K562 (cell line): ENCODE results near the gene CFAP54. TPM values are rescaled to one million over a fixed set of nuclear protein-coding genes. Genes with fewer than 3 reads are reported as not detected.

Source experiments
- ATAC-seq: fragments of 200-7000 bp; cut with Tn5 transposase; 3 replicates; pipeline ENCODE4 v1.9.1; 2020; ENCODE audit warnings: moderate library complexity
- BruUV-seq: library from RNA; stranded (reverse); fragments of 400-500 nt; replicated peaks from 2 replicates; lab custom pipeline; 2021; lab: Mats Ljungman, UMichigan
- CTCF ChIA-PET: fragments of 300-600 bp; formaldehyde crosslinking; extraction: SDS; loops from one replicate; lab custom pipeline; 2021; ENCODE audit warnings: low intra/inter-chr PET ratio; lab: Yijun Ruan, JAX
- POLR2A ChIA-PET: fragments of 300-600, 350-650 bp; sonication (Branson Sonifier 250); formaldehyde crosslinking; extraction: SDS; loops from one replicate; lab custom pipeline; 2021; ENCODE audit warnings: antibody characterized with exemption, inconsistent platforms; lab: Yijun Ruan, JAX
- DNase-seq, 4 experiments: peaks; one replicate each; pipeline versions ENCODE4 v3.0.0 to v3.0.0-alpha.2; 2011 to 2018; ENCODE audit warnings: low spot score in 3 of 4, mixed read lengths in 3 of 4; ENCODE audit errors: extremely low read depth in 1 of 4
- FAIRE-seq: peaks from 2 replicates; lab custom pipeline; 2011; peaks lifted over from hg19 to GRCh38; lab: Jason Lieb, UNC
- H2AFZ ChIP-seq: 2 replicates; pipeline ENCODE4 v1.6.0; 2011; ENCODE audit warnings: low read depth, low read length, control low read depth, inconsistent platforms
- H3K27ac ChIP-seq: fragments of 200-600 bp; 3 replicates; pipeline ENCODE4 v1.8.0; 2011; ENCODE audit warnings: low read depth, mild to moderate bottlenecking, control low read depth, inconsistent platforms, low read length, moderate library complexity, mixed read lengths; ENCODE audit errors: extremely low read depth
- H3K27me3 ChIP-seq, 2 experiments: fragments of 300-600 bp in 1 of 2; 2 replicates in 1 of 2; 3 replicates in 1 of 2; pipeline versions ENCODE4 v1.6.0 to v1.8.0; 2011; ENCODE audit warnings: inconsistent platforms in 2 of 2, low read length in 2 of 2, mild to moderate bottlenecking in 1 of 2, mixed read lengths in 1 of 2, moderate library complexity in 1 of 2; ENCODE audit not compliant: control insufficient read depth in 2 of 2, insufficient read depth in 2 of 2
- H3K36me3 ChIP-seq: fragments of 300-600 bp; 3 replicates; pipeline ENCODE4 v1.8.0; 2011; ENCODE audit warnings: mild to moderate bottlenecking, low read length, inconsistent platforms; ENCODE audit not compliant: control insufficient read depth, insufficient read depth
- H3K4me1 ChIP-seq, 2 experiments: fragments of 200-600 bp in 1 of 2; replicated peaks in 1 of 2; 2 replicates in 1 of 2; 3 replicates in 1 of 2; pipeline versions ENCODE4 v1.5.1 to v1.8.0; 2011; ENCODE audit warnings: inconsistent platforms in 2 of 2, low read length in 2 of 2, mild to moderate bottlenecking in 1 of 2, mixed read lengths in 1 of 2, moderate library complexity in 1 of 2; ENCODE audit not compliant: control insufficient read depth in 2 of 2, insufficient read depth in 2 of 2
- H3K4me2 ChIP-seq: 2 replicates; pipeline ENCODE4 v1.6.1; 2011; ENCODE audit warnings: low read length, control low read depth, inconsistent platforms, mixed read lengths; ENCODE audit not compliant: insufficient read depth
- H3K4me3 ChIP-seq: fragments of 200-600 bp; sonication (generic), shearing (Covaris generic); 2 replicates; pipeline ENCODE4 v1.5.1; 2016; ENCODE audit warnings: control low read depth, inconsistent platforms
- H3K79me2 ChIP-seq: fragments of 200-600 bp; 3 replicates; pipeline ENCODE4 v1.8.0; 2011; ENCODE audit warnings: low read length, inconsistent platforms; ENCODE audit not compliant: control insufficient read depth, insufficient read depth
- H3K9ac ChIP-seq, 2 experiments: 2 replicates each; pipeline versions ENCODE4 v1.6.0 to v1.6.1; 2011; ENCODE audit warnings: low read depth in 2 of 2, low read length in 2 of 2, control low read depth in 1 of 2, inconsistent platforms in 1 of 2, mild to moderate bottlenecking in 1 of 2, mixed read lengths in 1 of 2; ENCODE audit not compliant: insufficient read depth in 1 of 2
- H3K9me1 ChIP-seq: one replicate; pipeline ENCODE4 v1.6.0; 2011; ENCODE audit warnings: inconsistent platforms, mild to moderate bottlenecking, low read length, moderate library complexity; ENCODE audit not compliant: control insufficient read depth, insufficient read depth
- H3K9me3 ChIP-seq: replicated peaks from 2 replicates; pipeline ENCODE4 v1.5.1; 2011; ENCODE audit warnings: low read depth, low read length, inconsistent platforms; ENCODE audit not compliant: control insufficient read depth, insufficient read depth
- H4K20me1 ChIP-seq: replicated peaks from 2 replicates; pipeline ENCODE4 v1.6.1; 2011; ENCODE audit warnings: low read length, inconsistent platforms, mixed read lengths; ENCODE audit not compliant: control insufficient read depth, insufficient read depth
- BACH1 ChIP-seq: fragments of 200-800 bp; sonication (Bioruptor generic); IDR thresholded peaks from 2 replicates; pipeline ENCODE4 v1.6.1; 2016; ENCODE audit warnings: missing genetic modification characterization, missing compliant biosample characterization
- BCL6 ChIP-seq: fragments of 250-450 bp; sonication (Bioruptor Pico); IDR thresholded peaks from 2 replicates; pipeline ENCODE4 v1.4.0; 2020
- CREM ChIP-seq: IDR thresholded peaks from 2 replicates; pipeline ENCODE4 v1.6.1; 2014; ENCODE audit warnings: antibody characterized with exemption, low read depth
- EP400 ChIP-seq: fragments of 450-650 bp; IDR thresholded peaks from 2 replicates; pipeline ENCODE4 v1.6.1; 2017; ENCODE audit warnings: antibody characterized with exemption, mild to moderate bottlenecking, moderate library complexity
- L3MBTL2 ChIP-seq: fragments of 450-650 bp; IDR thresholded peaks from 2 replicates; pipeline ENCODE4 v1.6.1; 2016; ENCODE audit warnings: mild to moderate bottlenecking, moderate library complexity
- SP1 ChIP-seq: sonication (generic); formaldehyde crosslinking; IDR thresholded peaks from 2 replicates; pipeline ENCODE4 v1.8.1; 2022; ENCODE audit warnings: mild to moderate bottlenecking, missing genetic modification reagents
- TSC22D4 ChIP-seq: fragments of 450-650 bp; IDR thresholded peaks from 2 replicates; pipeline ENCODE4 v1.6.1; 2016; ENCODE audit warnings: missing genetic modification characterization, missing biosample characterization, control low read depth
- ZNF165 ChIP-seq: fragments of 250-450 bp; sonication (Bioruptor Pico); IDR thresholded peaks from 2 replicates; pipeline ENCODE4 v1.4.0; 2020; ENCODE audit warnings: borderline replicate concordance
- WGBS: fragments of 100-300 bp; shearing (Covaris generic); methylation state at CpG from one replicate; pipeline ENCODE4 v1.1.6; 2016; ENCODE audit warnings: low coverage, mixed read lengths; ENCODE audit not compliant: insufficient coverage; ENCODE audit errors: missing lambda C conversion rate; 5-methylcytosine and 5-hydroxymethylcytosine counted together
- in situ Hi-C: fragments of 300-500 bp; cut with MboI; formaldehyde crosslinking; loops from 4 replicates; pipeline ENCODE4 v1.15.0; 2018; ENCODE audit warnings: inconsistent platforms, mixed read lengths
- intact Hi-C: fragments of 100-400 bp; cut with micrococcal nuclease; formaldehyde crosslinking; loops from 2 replicates; pipeline ENCODE4 v1.14.2; 2022
- polyA plus RNA-seq, 8 experiments: library from polyadenylated mRNA; depleted of rRNA in 4 of 8; stranded (reverse) in 5 of 8; unstranded in 3 of 8; fragments of >200 nt; fragmentation: Nextera tagmentation in 2 of 8; fragmentation: Illumina TruSeq in 1 of 8; extraction: Ambion mirVana in 2 of 8; extraction: Trizol in 1 of 8; gene quantifications; 2 replicates each; pipeline versions ENCODE4 v1.2.1 to v1.2.3, GENCODE V29; 2011 to 2014; ENCODE audit warnings: inconsistent platforms in 1 of 8, missing spikeins in 1 of 8
- total RNA-seq, 7 experiments: library from RNA; depleted of rRNA in 6 of 7; stranded (reverse); fragments of >200 nt in 6 of 7; fragmentation: Illumina TruSeq in 2 of 7; extraction: Trizol in 2 of 7; gene quantifications; 2 replicates each; pipeline versions ENCODE4 v1.2.1 to v1.2.3, GENCODE V29; 2011 to 2021; ENCODE audit warnings: low replicate concordance in 1 of 7
- TF ChIP-seq, protein P1 (sequence below), 2 experiments: IDR thresholded peaks in 1 of 2; conservative IDR thresholded peaks in 1 of 2; 2 replicates each; pipeline ENCODE4 v1.6.1; 2016; ENCODE audit warnings: low read depth in 2 of 2, mild to moderate bottlenecking in 1 of 2, missing compliant biosample characterization in 1 of 2, missing genetic modification characterization in 1 of 2, moderate library complexity in 1 of 2
- TF ChIP-seq, protein P2 (sequence below): IDR thresholded peaks from 2 replicates; pipeline ENCODE4 v1.6.1; 2011; ENCODE audit not compliant: insufficient read length; ENCODE audit errors: extremely low read depth

The CFAP54 gene
- total and polyA plus RNA-seq, 9 of the 15 experiments (the other 6 are each of a cell fraction or from before 2014, with no cell fraction given) = 0.03 to 0.23 (median 0.10) TPM; not detected in 3

DNA sequence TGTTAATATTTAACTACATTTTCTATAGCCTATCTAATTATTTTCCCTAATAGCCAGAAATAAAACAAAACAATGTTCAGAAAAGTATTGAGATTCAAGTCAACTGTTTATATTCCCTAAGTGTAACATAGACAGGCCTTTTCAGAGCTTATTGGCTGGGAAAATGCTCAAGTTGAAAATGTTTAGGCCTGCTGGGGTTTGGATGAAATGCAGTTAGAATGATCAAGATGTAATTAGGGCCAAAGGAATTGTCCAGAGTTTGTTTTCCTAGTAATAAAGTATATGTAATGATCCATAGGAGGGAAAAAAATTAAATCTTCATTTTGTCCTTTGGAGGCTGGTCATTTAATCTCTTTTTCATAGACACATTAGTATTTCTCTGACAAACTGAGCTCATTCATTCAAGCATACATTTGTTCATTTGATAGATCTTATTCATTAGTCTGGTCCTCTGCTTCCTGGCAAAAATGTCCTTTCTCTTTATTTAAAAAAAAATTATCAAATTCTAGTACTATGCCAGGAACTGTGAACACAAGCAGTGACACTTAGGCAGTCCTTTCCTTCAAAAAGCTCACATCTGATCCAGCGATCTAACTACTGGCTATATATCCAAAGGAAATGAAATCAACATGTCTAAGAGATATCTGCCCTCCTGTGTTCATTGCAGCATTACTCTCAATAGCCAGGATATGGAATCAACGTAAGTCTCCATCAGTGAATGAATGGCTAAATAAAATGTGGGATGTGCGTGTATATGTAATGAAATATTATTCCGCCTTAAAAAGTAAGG, 377.6 kb downstream of the CFAP54 start:
- H4K20me1 ChIP-seq = no peaks in the 10 kb centered on the region
- ChIA-PET CTCF (no interaction called here), POLR2A (no interaction called here)
- no peak for ATAC-seq
- FAIRE-seq = no peak
- 2% methylated on average over 4 of the region's 4 CpGs for WGBS
- H3K4me2 ChIP-seq = no peak overlapping the region
- DNase-seq = no peak
- intact Hi-C loops (no loop called here), in situ Hi-C loops (no loop called here)
- no peaks in the 10 kb centered on the region for H3K4me1 ChIP-seq
- H3K9me3 ChIP-seq = no peaks in the 10 kb centered on the region
- no peak overlapping the region for H3K9ac ChIP-seq
- no peaks in the 10 kb centered on the region for H3K9me1 ChIP-seq
- no peak overlapping the region for H3K27ac ChIP-seq
- H3K79me2 ChIP-seq = no peaks in the 10 kb centered on the region
- H2AFZ ChIP-seq = no peak overlapping the region
- BruUV-seq = no TSS peak
- H3K36me3 ChIP-seq = no peaks in the 10 kb centered on the region
- no peak overlapping the region for H3K4me3 ChIP-seq
- H3K27me3 ChIP-seq = no peaks in the 10 kb centered on the region
- no peak for TF ChIP-seq BCL6 (CRISPR knock-in tag)
- TF ChIP-seq, protein P1, sequence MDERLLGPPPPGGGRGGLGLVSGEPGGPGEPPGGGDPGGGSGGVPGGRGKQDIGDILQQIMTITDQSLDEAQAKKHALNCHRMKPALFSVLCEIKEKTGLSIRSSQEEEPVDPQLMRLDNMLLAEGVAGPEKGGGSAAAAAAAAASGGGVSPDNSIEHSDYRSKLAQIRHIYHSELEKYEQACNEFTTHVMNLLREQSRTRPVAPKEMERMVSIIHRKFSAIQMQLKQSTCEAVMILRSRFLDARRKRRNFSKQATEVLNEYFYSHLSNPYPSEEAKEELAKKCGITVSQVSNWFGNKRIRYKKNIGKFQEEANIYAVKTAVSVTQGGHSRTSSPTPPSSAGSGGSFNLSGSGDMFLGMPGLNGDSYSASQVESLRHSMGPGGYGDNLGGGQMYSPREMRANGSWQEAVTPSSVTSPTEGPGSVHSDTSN (CRISPR knock-in tag; IDR thresholded peaks at IDR 0.05; ENCODE audit: low read depth) = no peak
- TF ChIP-seq, protein P1 (tag; conservative IDR thresholded peaks at IDR 0.05; ENCODE audit: low read depth) = no peak
- TF ChIP-seq L3MBTL2 = no peak
- no peak for TF ChIP-seq TSC22D4
- no peak for TF ChIP-seq BACH1 (tag)
- TF ChIP-seq ZNF165 (CRISPR knock-in tag) = no peak
- no peak for TF ChIP-seq SP1 (CRISPR knock-in tag)
- TF ChIP-seq EP400 = no peak
- TF ChIP-seq, protein P2, sequence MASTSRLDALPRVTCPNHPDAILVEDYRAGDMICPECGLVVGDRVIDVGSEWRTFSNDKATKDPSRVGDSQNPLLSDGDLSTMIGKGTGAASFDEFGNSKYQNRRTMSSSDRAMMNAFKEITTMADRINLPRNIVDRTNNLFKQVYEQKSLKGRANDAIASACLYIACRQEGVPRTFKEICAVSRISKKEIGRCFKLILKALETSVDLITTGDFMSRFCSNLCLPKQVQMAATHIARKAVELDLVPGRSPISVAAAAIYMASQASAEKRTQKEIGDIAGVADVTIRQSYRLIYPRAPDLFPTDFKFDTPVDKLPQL = no peak
- TF ChIP-seq CREM = no peak
